Retina (tissue), 1 donor: ENCODE results near the gene BHLHE41.

Experiments used
- DNase-seq: peaks from one replicate; pipeline ENCODE4 v3.0.0-alpha.2; 2016

The BHLHE41 gene

GRCh38 chr12:26113853-26114719, 10.8 kb downstream of the BHLHE41 start:
- peak; percentile 93 for DNase-seq

- peak; percentile 28 for DNase-seq
Observed at GRCh38 chr12:26113181-26113654, 11.6 kb downstream of the BHLHE41 start.

GRCh38 chr12:26112703-26113147, 12.1 kb downstream of the BHLHE41 start:
- DNase-seq, result no peak

GRCh38 chr12:26112232-26112631, 12.6 kb downstream of the BHLHE41 start:
- no peak for DNase-seq

GRCh38 chr12:26109343-26109881, 15.4 kb downstream of the BHLHE41 start:
- DNase-seq, result no peak

- DNase-seq, result no peak
Observed at GRCh38 chr12:26108915-26109314, 15.9 kb downstream of the BHLHE41 start.

GRCh38 chr12:26106347-26106746, 18.5 kb downstream of the BHLHE41 start:
- DNase-seq, result no peak

- DNase-seq, result no peak
Observed at GRCh38 chr12:26102953-26103352, 21.9 kb downstream of the BHLHE41 start.

GRCh38 chr12:26101763-26102162, 23.1 kb downstream of the BHLHE41 start:
- DNase-seq, result no peak

- no peak for DNase-seq
Observed at GRCh38 chr12:26101350-26101734, 23.5 kb downstream of the BHLHE41 start.

GRCh38 chr12:26100666-26101349, 24.0 kb downstream of the BHLHE41 start:
- no peak for DNase-seq

- DNase-seq, result peak; percentile 52
Observed at GRCh38 chr12:26097046-26097878, 27.6 kb downstream of the BHLHE41 start.

- no peak for DNase-seq
Observed at GRCh38 chr12:26096036-26096435, 28.8 kb downstream of the BHLHE41 start.

GRCh38 chr12:26095186-26095585, 29.7 kb downstream of the BHLHE41 start:
- no peak for DNase-seq

GRCh38 chr12:26092346-26093105, 32.3 kb downstream of the BHLHE41 start:
- no peak for DNase-seq

- no peak for DNase-seq
Observed at GRCh38 chr12:26091822-26092221, 33.0 kb downstream of the BHLHE41 start.

- no peak for DNase-seq
Observed at GRCh38 chr12:26090836-26091510, 33.9 kb downstream of the BHLHE41 start.

GRCh38 chr12:26088998-26089397, 35.8 kb downstream of the BHLHE41 start:
- no peak for DNase-seq

- no peak for DNase-seq
Observed at GRCh38 chr12:26086936-26087335, 37.9 kb downstream of the BHLHE41 start.

GRCh38 chr12:26080911-26081310, 43.9 kb downstream of the BHLHE41 start:
- no peak for DNase-seq
